HG03558 (cell line): ENCODE measurements around the gene FASTK.
"Not testable (repeated sequence)": the region's sequence is repeated elsewhere in the genome, so short reads cannot be mapped to it uniquely, and the experiment has no call there.

Source experiments
- ATAC-seq: cut with Tn5 transposase; IDR thresholded peaks from one replicate; pipeline ENCODE4 v1.9.1; 2021; ENCODE audit warnings: moderate number of reproducible peaks; ENCODE audit not compliant: unreplicated experiment; ENCODE audit errors: extremely low read depth

The FASTK gene

GRCh38 chr7:151034312-151035025 lies 46.1 kb downstream of the FASTK start:
- no peak for ATAC-seq

- ATAC-seq: no peak
Observed at GRCh38 chr7:151033864-151034249, 46.8 kb downstream of the FASTK start.

DNA sequence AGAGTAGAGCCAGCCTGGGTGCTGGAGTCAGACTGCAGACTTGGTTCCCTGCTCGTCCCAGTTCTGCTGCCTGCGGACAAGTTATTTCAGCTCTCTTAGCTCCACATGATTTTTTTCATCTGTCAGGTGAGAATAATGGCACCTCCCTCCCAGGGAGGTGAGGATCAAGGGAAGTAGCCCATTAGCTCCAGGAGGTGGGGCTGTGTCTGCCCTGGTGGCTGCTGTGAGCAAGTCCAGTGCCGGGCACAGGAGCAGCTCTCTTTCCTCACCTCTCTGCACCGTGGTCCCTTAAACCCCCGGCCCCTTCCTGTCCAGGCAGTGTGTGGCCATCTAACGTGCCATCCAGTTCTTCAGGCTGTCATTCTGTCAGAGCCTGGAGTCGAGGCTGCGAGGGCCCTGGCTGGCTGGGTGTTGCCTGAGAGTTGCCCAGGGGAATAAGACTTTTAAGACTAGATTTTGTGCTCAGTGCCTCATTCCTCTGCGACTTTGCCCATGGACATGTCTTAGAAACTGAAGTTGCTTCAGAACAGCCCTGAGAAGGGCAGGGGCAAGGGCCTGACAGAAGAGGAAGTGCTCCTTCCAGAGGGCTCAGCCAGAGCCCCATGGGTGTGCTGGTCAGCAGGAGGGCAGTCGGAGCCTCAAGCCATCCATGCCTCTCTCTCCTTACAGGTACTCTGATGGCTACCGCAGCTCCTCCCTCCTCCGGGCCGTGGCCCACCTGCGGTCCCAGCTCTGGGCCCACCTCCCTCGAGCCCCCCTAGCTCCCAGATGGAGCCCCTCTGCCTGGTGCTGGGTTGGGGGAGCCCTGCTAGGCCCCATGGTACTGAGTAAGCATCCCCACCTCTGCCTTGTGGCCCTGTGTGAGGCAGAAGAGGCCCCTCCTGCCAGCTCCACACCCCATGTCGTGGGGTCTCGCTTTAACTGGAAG lies 47.4 kb downstream of the FASTK start:
- ATAC-seq: no peak

GRCh38 chr7:151031011-151031410 lies 49.6 kb downstream of the FASTK start:
- no peak for ATAC-seq

GRCh38 chr7:151028948-151029501 lies 51.6 kb downstream of the FASTK start:
- no peak for ATAC-seq

DNA sequence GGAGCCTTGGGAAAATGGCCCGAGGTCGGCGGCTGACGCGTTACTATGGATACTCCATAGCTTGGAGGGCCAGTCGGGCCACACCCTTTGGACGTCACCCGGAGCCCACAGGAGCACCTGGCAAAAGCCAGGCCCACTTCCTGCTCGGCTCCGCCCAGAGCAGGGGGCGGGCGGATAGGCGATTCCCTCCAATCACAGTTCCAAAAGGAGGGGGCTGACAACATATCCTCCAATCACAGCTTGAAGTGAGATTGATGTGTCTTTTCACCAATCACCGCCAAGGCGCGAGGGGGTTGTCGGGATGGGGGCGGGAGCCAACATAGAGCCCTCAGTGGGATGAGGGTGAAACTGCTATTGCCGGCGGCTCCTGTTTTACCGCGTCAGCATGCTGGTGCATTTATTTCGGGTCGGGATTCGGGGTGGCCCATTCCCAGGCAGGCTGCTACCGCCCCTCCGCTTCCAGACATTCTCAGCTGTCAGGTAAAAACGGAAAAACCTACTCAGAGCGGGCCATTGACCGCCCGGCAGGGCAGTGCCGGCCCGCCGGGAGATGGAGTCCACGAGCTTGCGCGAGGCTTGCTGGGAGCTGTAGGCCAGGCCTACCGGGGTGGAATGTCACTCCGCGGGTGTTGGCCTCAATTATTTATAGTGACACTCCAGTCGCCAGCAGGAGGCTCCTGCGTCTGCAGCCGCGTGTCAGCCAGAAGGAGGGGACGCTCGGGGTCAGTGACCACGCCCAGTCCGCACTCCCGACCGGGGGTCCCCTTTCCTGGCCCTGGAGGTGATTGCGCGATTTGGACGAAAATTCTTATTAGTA lies 52.3 kb downstream of the FASTK start, which contains the start of gene ABCB8:
ABCB8 (plus strand) TSS at position 320 of the 817 bp plus-strand sequence; CDS start at position 386, 66 bp downstream.
- peak; percentile 96 for ATAC-seq

DNA sequence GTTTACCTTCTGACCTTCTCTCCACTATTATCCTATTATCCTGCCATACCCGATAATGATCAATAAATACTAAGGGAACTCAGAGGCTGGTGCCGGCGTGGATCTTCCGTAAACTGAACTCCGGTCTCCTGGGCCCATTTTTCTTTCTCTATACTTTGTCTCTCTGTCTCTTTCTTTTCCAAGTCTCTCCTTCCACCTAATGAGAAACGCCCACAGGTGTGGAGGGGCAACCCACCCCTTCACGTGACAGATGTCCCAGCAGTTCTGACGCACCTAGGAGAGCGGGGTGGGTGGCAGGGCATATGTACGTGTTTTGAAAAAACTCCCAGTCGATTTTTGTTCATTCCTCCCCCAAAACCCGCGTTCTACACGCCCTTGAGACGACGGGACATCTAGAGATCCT lies 52.9 kb downstream of the FASTK start:
- not testable (repeated sequence) for ATAC-seq

DNA sequence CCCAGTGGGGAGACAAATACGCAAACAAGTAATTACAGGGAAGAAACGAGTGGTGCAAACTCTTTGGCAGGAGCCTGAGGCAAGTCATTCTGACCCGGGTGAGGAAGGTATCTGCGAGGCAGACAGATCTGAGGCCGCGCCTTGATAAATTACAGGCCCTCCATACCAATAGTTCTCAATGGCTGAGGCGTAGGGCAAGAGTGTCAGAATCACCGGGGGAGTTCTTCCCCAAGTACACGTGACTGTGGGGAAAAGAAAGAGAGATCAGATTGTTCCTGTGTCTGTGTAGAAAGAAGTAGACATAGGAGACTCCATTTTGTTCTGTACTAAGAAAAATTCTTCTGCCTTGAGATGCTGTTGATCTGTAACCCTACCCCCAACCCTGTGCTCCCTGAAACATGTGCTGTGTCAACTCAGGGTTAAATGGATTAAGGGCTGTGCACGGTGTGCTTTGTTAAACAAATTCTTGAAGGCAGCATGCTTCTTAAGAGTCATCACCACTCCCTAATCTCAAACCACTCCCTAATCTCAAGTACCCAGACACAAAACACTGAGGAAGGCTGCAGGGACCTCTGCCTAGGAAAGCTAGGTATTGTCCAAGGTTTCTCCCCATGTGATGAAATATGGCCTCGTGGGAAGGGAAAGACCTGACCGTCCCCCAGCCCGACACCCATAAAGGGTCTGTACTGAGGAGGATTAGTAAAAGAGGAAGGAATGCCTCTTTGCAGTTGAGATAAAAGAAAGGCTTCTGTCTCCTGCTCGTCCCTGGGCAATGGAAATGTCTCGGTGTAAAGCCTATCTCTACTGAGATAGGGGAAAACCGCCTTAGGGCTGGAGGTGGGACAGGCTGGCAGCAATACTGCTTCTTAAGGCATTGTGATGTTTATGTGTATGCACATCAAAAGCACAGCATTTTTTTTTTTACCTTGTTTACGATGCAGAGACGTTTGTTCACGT lies 53.6 kb downstream of the FASTK start:
- ATAC-seq: not testable (repeated sequence)
